HepG2 (cell line): Measurements from ENCODE around the gene PTPRM. TPM values are rescaled to one million over a fixed set of nuclear protein-coding genes. Genes with fewer than 3 reads are reported as not detected.

Source experiments
- ATAC-seq: fragments of 200-7000 bp; cut with Tn5 transposase; 3 replicates; pipeline ENCODE4 v1.9.1; 2020; ENCODE audit warnings: mild to moderate bottlenecking, moderate library complexity
- BruUV-seq: library from RNA; stranded (reverse); fragments of 400-500 nt; replicated peaks from 2 replicates; lab custom pipeline; 2021; lab: Mats Ljungman, UMichigan
- CTCF ChIA-PET: fragments of 300-600 bp; formaldehyde crosslinking; extraction: SDS; loops from one replicate; lab custom pipeline; 2021; ENCODE audit warnings: low total read pairs, inconsistent platforms, low intra/inter-chr PET ratio; lab: Yijun Ruan, JAX
- POLR2A ChIA-PET: fragments of 350-600 bp; sonication (Branson Sonifier 250); formaldehyde crosslinking; loops from one replicate; lab custom pipeline; 2020; ENCODE audit warnings: antibody characterized with exemption, inconsistent platforms; lab: Yijun Ruan, JAX
- DNase-seq: peaks from one replicate; pipeline ENCODE4 v3.0.0-alpha.2; 2015; ENCODE audit warnings: low spot score
- FAIRE-seq: peaks from 3 replicates; lab custom pipeline; 2011; peaks lifted over from hg19 to GRCh38; lab: Jason Lieb, UNC
- H2AFZ ChIP-seq: one replicate; pipeline ENCODE4 v1.6.1; 2011; ENCODE audit warnings: low read length, inconsistent platforms
- H3K27ac ChIP-seq: fragments of 300-600 bp; 3 replicates; pipeline ENCODE4 v1.8.0; 2011; ENCODE audit warnings: mixed run types, mild to moderate bottlenecking, mixed read lengths, low read length, inconsistent platforms; ENCODE audit not compliant: insufficient read depth; ENCODE audit errors: extremely low read length
- H3K27me3 ChIP-seq, 2 experiments: fragments of 200-600 bp in 1 of 2; 2 replicates in 1 of 2; 3 replicates in 1 of 2; pipeline versions ENCODE4 v1.6.0 to v1.8.0; 2011; ENCODE audit warnings: low read length in 2 of 2, mild to moderate bottlenecking in 2 of 2, moderate library complexity in 2 of 2, inconsistent platforms in 1 of 2; ENCODE audit not compliant: insufficient read depth in 2 of 2, control insufficient read depth in 1 of 2
- H3K36me3 ChIP-seq, 2 experiments: fragments of 200-600 bp in 1 of 2; replicated peaks in 1 of 2; 2 replicates in 1 of 2; 3 replicates in 1 of 2; pipeline versions ENCODE4 v1.5.1 to v1.8.0; 2011; ENCODE audit warnings: low read length in 2 of 2, inconsistent platforms in 1 of 2; ENCODE audit not compliant: insufficient read depth in 2 of 2, control insufficient read depth in 1 of 2
- H3K4me1 ChIP-seq: 2 replicates; pipeline ENCODE4 v1.5.1; 2012; ENCODE audit warnings: low read length, inconsistent platforms; ENCODE audit not compliant: insufficient read depth
- H3K4me2 ChIP-seq: 2 replicates; pipeline ENCODE4 v1.6.0; 2011; ENCODE audit warnings: low read depth, low read length, inconsistent platforms
- H3K4me3 ChIP-seq, 3 experiments: fragments of 200-600 bp in 1 of 3; sonication (generic), shearing (Covaris generic) in 1 of 3; replicated peaks in 1 of 3; 2 replicates each; pipeline ENCODE4 v1.5.1; 2011 to 2016; ENCODE audit warnings: low read length in 3 of 3, inconsistent platforms in 2 of 3, low read depth in 2 of 3, mild to moderate bottlenecking in 2 of 3, control low read depth in 1 of 3, mixed read lengths in 1 of 3; ENCODE audit not compliant: insufficient read depth in 1 of 3
- H3K79me2 ChIP-seq: one replicate; pipeline ENCODE4 v1.6.1; 2011; ENCODE audit warnings: low read length, inconsistent platforms; ENCODE audit not compliant: insufficient read depth
- H3K9ac ChIP-seq: 2 replicates; pipeline ENCODE4 v1.6.0; 2011; ENCODE audit warnings: mild to moderate bottlenecking, low read depth, low read length, inconsistent platforms; ENCODE audit not compliant: insufficient read depth
- H3K9me3 ChIP-seq: 2 replicates; pipeline ENCODE4 v1.5.1; 2012; ENCODE audit warnings: mild to moderate bottlenecking, low read length
- H4K20me1 ChIP-seq: 2 replicates; pipeline ENCODE4 v1.6.0; 2011; ENCODE audit warnings: inconsistent platforms, mild to moderate bottlenecking, low read length, moderate library complexity; ENCODE audit not compliant: insufficient read depth
- AGO1 ChIP-seq: fragments of 200-400 bp; formaldehyde crosslinking; IDR thresholded peaks from 2 replicates; pipeline ENCODE4 v1.6.1; 2017; ENCODE audit warnings: mild to moderate bottlenecking, low read depth, low read length, moderate library complexity; ENCODE audit not compliant: poor library complexity, severe bottlenecking
- DR1 ChIP-seq: sonication (generic); formaldehyde crosslinking; IDR thresholded peaks from 2 replicates; pipeline ENCODE4 v1.8.0; 2021; ENCODE audit warnings: mild to moderate bottlenecking, missing genetic modification reagents, inconsistent platforms
- EED ChIP-seq: sonication (generic); formaldehyde crosslinking; IDR thresholded peaks from 2 replicates; pipeline ENCODE4 v1.5.0; 2020; ENCODE audit warnings: mild to moderate bottlenecking, missing genetic modification reagents
- MTA3 ChIP-seq: sonication (generic); formaldehyde crosslinking; IDR thresholded peaks from 2 replicates; pipeline ENCODE4 v1.4.0; 2020; ENCODE audit warnings: missing genetic modification reagents
- PBX2 ChIP-seq: IDR thresholded peaks from 2 replicates; pipeline ENCODE4 v1.6.1; 2016; ENCODE audit warnings: control low read depth
- PRDM15 ChIP-seq: sonication (generic); formaldehyde crosslinking; IDR thresholded peaks from 2 replicates; pipeline ENCODE4 v1.4.0; 2020; ENCODE audit warnings: missing genetic modification reagents
- TEAD3 ChIP-seq: optimal IDR thresholded peaks from 2 replicates; pipeline ENCODE3; 2016; ENCODE audit warnings: borderline replicate concordance
- ZBTB7A ChIP-seq: sonication (generic); formaldehyde crosslinking; IDR thresholded peaks from 2 replicates; pipeline ENCODE4 v1.8.0; 2022; ENCODE audit warnings: mild to moderate bottlenecking, missing genetic modification reagents
- ZNF24 ChIP-seq: fragments of 450-650 bp; IDR thresholded peaks from 2 replicates; pipeline ENCODE4 v1.6.1; 2017; ENCODE audit warnings: antibody characterized with exemption, mild to moderate bottlenecking
- ZNF382 ChIP-seq: sonication (generic); formaldehyde crosslinking; IDR thresholded peaks from 2 replicates; pipeline ENCODE4 v1.5.0; 2020; ENCODE audit warnings: missing genetic modification reagents, mild to moderate bottlenecking, borderline replicate concordance
- ZNF563 ChIP-seq: sonication (generic); formaldehyde crosslinking; IDR thresholded peaks from 2 replicates; pipeline ENCODE4 v1.8.0; 2022; ENCODE audit warnings: mild to moderate bottlenecking, moderate library complexity, missing genetic modification reagents
- ZNF777 ChIP-seq: sonication (generic); formaldehyde crosslinking; IDR thresholded peaks from 2 replicates; pipeline ENCODE4 v1.4.0; 2020; ENCODE audit warnings: missing genetic modification reagents
- WGBS: methylation state at CpG from one replicate; pipeline ENCODE4 v1.1.6; 2017; ENCODE audit warnings: low lambda C conversion rate; 5-methylcytosine and 5-hydroxymethylcytosine counted together
- in situ Hi-C: cut with HindIII; loops from 2 replicates; pipeline ENCODE4 v1.10.0; 2017; ENCODE audit warnings: low pct_unique_long_range_greater_than_20kb; ENCODE audit not compliant: extremely low pct_ligation_motif_present
- intact Hi-C: fragments of 100-400 bp; cut with micrococcal nuclease; formaldehyde crosslinking; loops from one replicate; pipeline ENCODE4 v1.10.0; 2022; ENCODE audit not compliant: unreplicated experiment
- polyA plus RNA-seq, 8 experiments: library from polyadenylated mRNA; depleted of rRNA in 3 of 8; stranded (reverse) in 7 of 8; unstranded in 1 of 8; fragments of >200 nt; fragmentation: Illumina TruSeq in 4 of 8; extraction: Trizol in 4 of 8; gene quantifications; 2 replicates each; pipeline versions ENCODE4 v1.2.1 to v1.2.3, GENCODE V29; 2011 to 2016; ENCODE audit warnings: low read depth in 4 of 8, missing spikeins in 1 of 8, mixed read lengths in 1 of 8; ENCODE audit not compliant: insufficient read depth in 1 of 8
- total RNA-seq, 5 experiments: library from RNA; depleted of rRNA; stranded (reverse); fragments of >200 nt; fragmentation: Illumina TruSeq; extraction: Trizol; gene quantifications; 2 replicates each; pipeline ENCODE4 v1.2.3, GENCODE V29; 2016; ENCODE audit warnings: low read depth in 1 of 5

Gene PTPRM
- total and polyA plus RNA-seq, 2 of the 13 experiments (the other 11 are each of a cell fraction or from before 2014, with no cell fraction given), result 12.6 to 108 TPM

- TF ChIP-seq ZBTB7A (no peak), ZNF777 (no peak), TEAD3 (CRISPR knock-in tag) (peak; percentile 59), DR1 (CRISPR knock-in tag) (no peak), PRDM15 (CRISPR knock-in tag) (no peak), PBX2 (CRISPR knock-in tag) (peak; percentile 66; the same call in 1 of the 2 replicates), ZNF382 (CRISPR knock-in tag) (no peak), ZNF563 (CRISPR knock-in tag) (no peak), AGO1 (no peak), ZNF24 (no peak), EED (CRISPR knock-in tag) (no peak), MTA3 (no peak)
- H3K27ac ChIP-seq, result no peak overlapping the region
- H3K4me2 ChIP-seq, result peak overlapping the region; percentile 10; the same call in 1 of the 2 replicates
- H3K4me1 ChIP-seq, result peaks cover 30% of the 10 kb centered on the region
- intact Hi-C loops (no loop called here), in situ Hi-C loops (no loop called here)
- no peaks in the 10 kb centered on the region for H4K20me1 ChIP-seq
- POLR2A ChIA-PET, result no interaction called here
- FAIRE-seq (no peak), DNase-seq (peak; percentile 43), ATAC-seq (no peak)
- CTCF ChIA-PET, result no interaction called here
- no peaks in the 10 kb centered on the region for H3K79me2 ChIP-seq
- no peak overlapping the region for H2AFZ ChIP-seq
- H3K36me3 ChIP-seq, result no peaks in the 10 kb centered on the region
- H3K4me3 ChIP-seq, result no peak overlapping the region
- BruUV-seq, result no TSS peak
- H3K9ac ChIP-seq, result no peak overlapping the region
- H3K9me3 ChIP-seq, result no peaks in the 10 kb centered on the region
- H3K27me3 ChIP-seq, result no peaks in the 10 kb centered on the region
- WGBS, result 48% methylated on average over 6 of the region's 6 CpGs
Observed at GRCh38 chr18:7878265-7879211, 311.4 kb downstream of the PTPRM start.
